NCI-H82 treated with DMSO at 0.1 percent for 48 hours (cell line): ENCODE results near the gene LYPD6.
"Not testable (repeated sequence)": the region's sequence is repeated elsewhere in the genome, so short reads cannot be mapped to it uniquely, and the experiment has no call there.

Experiments used
- DNase-seq: peaks from one replicate; lab custom pipeline; 2025; ENCODE audit not compliant: unreplicated experiment; lab: John Stamatoyannopoulos, UW

Gene LYPD6

DNA sequence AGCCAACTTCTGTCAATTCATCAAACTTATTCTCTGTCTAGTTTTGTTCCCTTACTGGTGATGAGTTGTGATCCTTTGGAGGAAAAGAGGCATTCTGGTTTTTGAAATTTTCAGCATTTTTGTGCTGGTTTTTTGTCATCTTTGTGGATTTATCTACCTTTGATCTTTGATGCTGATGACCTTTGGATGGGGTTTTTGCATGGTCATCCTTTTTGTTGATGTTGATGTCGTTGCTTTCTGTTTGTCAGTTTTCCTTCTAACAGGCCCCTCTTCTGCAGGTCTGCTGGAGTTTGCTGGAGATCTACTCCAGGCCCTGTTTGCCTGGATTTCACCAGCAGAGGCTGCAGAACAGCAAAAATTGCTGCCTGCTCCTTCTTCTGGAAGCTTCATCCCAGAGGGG is 168.8 kb downstream of the LYPD6 start:
- DNase-seq, result not testable (repeated sequence)

GRCh38 chr2:149506808-149507207 is 176.4 kb downstream of the LYPD6 start:
- DNase-seq, result not testable (repeated sequence)

DNA sequence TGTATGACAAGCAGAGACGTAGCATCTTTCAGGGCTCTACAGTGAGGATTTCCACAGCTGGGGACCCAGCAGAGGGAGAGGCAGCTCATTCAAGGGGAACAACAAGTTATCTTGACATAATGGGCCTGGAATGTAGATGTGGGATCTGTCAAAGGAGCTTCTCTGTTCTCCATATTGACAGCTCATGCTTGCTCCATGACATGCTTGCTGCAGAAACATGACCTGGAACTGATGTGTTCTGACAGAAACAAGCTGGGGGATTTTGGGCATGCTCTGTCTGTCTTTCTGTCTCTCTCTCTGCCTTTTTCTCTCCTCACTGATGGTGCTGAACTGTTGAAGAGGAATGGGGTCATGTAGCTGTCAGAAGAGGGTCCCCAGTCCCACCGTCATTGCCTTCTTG is 177.6 kb downstream of the LYPD6 start:
- DNase-seq, result no peak

DNA sequence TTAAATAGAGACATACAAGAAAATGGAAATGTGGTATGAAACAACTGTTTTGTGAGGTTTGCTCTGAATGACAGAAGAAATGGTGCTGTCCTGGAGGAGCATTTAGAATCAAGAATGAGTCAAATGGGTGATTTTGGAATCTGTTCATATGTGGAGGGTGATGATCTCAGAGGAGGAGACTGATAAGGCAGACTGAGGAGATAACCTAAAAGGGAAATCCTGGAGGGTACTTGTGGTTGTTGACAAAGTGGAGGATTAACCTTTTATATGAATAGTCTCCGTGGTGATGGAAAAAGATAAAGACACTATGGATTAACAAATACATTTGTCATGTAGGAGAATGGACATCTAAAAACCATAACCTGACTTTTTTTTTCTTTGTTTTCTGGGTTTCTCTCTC is 183.1 kb downstream of the LYPD6 start:
- no peak for DNase-seq
